HG03442 (cell line): ENCODE results near the gene TUBA3D.
"Not testable (repeated sequence)": the region's sequence is repeated elsewhere in the genome, so short reads cannot be mapped to it uniquely, and the experiment has no call there.

Source experiments
- ATAC-seq: cut with Tn5 transposase; IDR thresholded peaks from one replicate; pipeline ENCODE4 v1.9.1; 2021; ENCODE audit warnings: mild to moderate bottlenecking, moderate library complexity; ENCODE audit not compliant: unreplicated experiment

The TUBA3D gene

DNA sequence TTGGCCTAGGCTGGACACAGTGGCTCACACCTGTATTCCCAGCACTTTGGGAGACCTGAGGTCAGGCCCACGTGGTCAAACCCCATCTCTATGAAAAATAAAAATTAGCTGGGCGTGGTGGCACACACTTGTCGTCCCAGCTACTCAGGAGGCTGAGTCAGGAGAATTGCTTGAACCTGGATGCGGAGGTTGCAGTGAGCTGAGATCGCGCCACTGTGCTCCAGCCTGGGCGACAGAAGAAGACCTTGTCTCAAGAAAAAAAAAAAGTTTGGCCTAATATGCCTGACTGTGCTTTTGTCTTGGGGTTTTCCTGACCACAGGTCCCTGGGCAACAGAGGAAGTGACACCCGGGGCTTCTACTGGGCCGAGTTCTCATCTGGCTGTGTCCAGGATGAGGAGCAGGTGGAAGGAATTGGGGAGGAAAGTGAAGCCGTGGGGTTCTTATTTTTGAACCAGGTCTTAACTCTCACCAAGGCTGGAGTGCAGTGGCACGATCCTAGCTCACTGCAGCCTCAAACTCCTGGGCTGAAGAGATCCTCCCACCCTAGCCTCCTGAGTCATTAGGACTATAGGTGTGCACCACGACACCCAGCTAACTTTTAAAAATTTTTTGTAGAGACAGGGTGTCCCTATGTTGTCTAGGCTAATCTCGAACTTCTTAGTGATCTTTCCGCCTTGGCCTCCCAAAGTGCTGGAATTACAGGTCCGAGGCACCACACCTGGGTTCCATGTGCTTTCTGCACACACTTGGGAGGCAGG is 38.7 kb downstream of the TUBA3D start:
- ATAC-seq, result peak; percentile 75

GRCh38 chr2:131515235-131515634 is 39.3 kb downstream of the TUBA3D start:
- not testable (repeated sequence) for ATAC-seq

DNA sequence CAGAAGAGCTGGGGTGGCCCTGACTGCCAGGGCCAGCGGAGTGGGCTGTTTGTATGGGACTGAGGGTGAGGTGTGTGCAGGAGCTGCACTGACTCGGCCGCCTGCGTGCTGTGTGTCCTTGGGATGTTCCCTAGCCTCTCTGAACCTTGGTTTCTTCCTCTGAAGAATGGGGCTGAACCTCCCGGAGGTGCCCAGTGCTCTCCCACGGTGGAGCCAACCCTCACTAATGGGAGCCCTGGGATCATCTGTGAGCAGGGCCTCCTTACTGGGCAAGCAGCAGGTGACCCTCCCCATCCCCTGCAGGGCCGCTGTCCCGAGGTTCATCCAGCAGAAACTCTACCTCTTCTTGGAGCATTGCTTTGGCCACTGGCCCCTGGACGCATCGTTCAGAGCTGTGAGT is 40.1 kb downstream of the TUBA3D start:
- ATAC-seq, result no peak

- ATAC-seq, result not testable (repeated sequence)
These were observed 40.7 kb downstream of the TUBA3D start for GRCh38 chr2:131516621-131517020.

DNA sequence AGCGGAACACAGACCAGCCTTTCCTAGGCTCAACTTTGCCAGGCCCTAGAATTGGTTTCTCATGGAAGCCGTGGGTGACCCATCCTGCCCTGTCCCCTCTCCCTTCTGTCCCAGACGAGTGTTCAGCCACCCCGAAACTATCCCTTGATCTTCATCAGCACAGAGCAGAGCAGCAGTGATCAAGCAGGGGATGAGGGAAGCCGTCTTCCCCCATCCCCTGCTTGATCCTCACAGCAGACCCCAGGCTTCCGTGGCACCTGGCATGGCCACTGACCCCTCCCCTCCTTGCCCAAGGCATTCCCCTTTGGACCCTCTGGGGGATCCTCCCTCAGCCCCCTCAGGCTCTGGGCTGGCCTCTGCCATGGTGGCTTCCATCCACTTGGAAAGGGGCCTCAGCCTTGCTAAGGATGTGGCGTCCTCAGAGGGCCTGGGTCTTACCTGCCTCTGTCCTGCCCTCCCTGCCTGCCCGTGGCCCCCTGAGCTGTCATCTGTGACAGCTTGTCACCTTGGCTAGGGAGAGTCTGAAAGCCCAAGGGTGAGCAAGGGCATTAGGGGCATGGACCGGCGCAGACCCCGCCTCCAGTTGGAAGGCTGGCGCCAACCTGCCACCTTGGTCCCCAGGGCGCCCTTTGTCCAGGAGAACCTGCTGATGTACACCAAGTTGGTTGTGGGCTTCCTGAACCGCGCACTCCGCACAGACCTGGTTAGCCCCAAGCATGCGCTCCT is 41.4 kb downstream of the TUBA3D start:
- ATAC-seq, result no peak

DNA sequence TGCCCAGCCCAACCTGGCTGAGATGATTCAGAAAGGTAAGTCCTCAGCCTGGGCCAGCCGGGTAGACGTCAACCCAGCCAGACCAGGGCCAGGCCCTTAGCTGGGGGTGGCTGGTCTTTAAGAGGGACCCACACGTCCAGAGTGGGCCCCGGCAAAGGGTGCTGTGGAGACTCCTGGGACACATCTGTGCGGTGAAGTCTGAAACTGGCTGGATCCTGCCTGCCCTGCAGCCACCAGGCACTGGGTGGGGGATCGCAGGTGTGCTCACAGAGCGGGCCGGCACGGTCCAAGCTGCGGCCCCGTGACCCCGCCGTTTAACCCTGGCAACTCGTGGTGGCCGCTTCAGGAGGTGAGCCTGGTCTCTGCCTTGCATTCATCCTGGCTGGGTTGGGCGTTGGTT is 41.9 kb downstream of the TUBA3D start:
- not testable (repeated sequence) for ATAC-seq

DNA sequence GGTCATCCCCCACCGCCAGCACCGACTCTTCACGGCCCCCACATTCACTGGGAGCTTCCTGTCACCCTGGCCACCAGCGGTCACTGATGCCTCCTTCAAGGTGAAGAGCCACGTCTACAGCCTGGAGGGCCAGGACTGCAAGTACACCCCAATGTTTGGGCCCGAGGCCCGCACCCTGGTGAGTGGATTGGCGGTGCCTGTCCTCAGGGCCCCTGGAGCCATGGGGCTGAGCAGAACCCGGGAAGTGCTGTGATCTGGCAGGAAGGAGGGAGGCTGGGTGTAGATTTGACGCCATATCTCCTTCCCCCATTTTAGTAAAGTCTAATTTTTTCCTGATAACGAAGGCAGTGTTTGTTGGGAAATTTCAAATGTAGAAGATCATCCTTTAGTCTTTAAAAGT is 42.6 kb downstream of the TUBA3D start:
- ATAC-seq, result not testable (repeated sequence)

DNA sequence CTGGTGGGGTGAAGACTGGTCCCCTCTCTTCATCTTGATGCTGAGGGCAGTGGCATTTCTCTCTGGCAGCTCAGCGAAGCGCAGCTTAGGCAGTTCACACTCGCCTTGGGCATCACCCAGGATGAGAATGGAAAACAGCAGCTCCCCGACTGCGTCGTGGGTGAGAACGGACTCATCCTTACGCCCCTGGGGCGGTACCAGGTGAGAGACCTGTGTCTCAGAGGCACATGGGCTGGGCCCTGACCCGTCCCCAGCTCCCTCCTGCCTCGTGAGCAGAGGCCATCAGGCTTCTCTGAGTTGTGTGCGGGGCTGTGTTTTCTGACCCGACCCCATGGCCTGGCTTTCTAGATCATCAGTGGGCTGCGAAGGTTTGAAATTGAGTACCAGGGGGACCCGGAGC is 43.5 kb downstream of the TUBA3D start:
- ATAC-seq, result no peak

GRCh38 chr2:131519871-131520470 is 44.1 kb downstream of the TUBA3D start:
- not testable (repeated sequence) for ATAC-seq

- ATAC-seq, result no peak
These were observed 44.6 kb downstream of the TUBA3D start for GRCh38 chr2:131520526-131520925.

DNA sequence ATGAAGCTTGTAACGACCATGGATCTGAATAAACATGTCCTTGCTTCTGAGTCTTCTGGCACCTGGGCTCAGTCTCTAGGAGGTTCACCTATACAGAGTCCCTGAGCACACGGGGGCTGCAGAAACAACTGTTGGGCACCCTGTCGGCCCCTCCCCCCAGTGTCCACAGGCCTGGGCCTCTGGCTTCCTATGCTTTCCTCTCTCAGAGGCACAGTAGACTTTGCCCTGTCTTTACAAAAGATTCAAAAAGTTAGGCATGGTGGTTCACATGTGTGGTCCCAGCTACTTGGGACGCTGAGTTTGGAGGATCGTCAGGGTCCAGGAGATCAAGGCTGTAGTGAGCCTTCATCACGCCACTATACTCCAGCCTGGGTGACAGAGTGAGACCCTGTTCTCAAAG is 45.6 kb downstream of the TUBA3D start:
- ATAC-seq, result not testable (repeated sequence)

- ATAC-seq, result no peak
These were observed 46.3 kb downstream of the TUBA3D start for GRCh38 chr2:131521961-131522781.

DNA sequence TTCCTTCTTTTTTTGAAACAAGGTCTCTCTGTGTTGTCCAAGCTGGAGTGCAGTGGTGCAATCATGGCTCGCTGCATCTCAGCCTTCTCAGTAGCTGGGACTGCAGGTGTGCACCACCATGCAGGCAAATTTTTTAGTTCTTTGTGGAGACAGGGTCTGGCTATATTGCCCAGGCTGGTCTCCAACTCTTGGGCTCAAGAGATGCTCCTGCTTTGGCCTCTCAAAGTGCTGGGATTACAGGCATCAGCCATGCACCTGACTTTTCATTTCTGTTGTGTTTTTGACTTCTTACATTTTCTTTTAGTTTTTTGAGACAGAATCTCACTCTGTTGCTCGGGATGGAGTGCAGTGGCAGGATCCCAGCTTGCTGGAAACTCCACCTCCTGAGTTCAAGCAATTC is 49.3 kb downstream of the TUBA3D start:
- not testable (repeated sequence) for ATAC-seq

GRCh38 chr2:131527131-131528001 is 51.4 kb downstream of the TUBA3D start, which contains the start of gene CCDC74A:
Gene CCDC74A (plus strand): TSS chr2:131527888. CDS start chr2:131527971, 83 bp downstream.
- peak; percentile 86 for ATAC-seq

- ATAC-seq, result peak; percentile 67
These were observed 53.3 kb downstream of the TUBA3D start for GRCh38 chr2:131528981-131529863.

- not testable (repeated sequence) for ATAC-seq
These were observed 54.0 kb downstream of the TUBA3D start for GRCh38 chr2:131529864-131530445.

GRCh38 chr2:131530626-131531344 is 54.9 kb downstream of the TUBA3D start:
- ATAC-seq, result not testable (repeated sequence)
